Adrenal gland (tissue), 12 donors: ENCODE measurements around the gene SLC10A1. TPM values are rescaled to one million over a fixed set of nuclear protein-coding genes. Genes with fewer than 3 reads are reported as not detected.

Source experiments
- DNase-seq, 7 donors: peaks; one replicate each; pipeline ENCODE4 v3.0.0-alpha.2; 2019 to 2020
- H3K27ac ChIP-seq, 5 donors: fragments of 200-600 bp; sonication (generic) in 4 of 5; 1 replicate in 3 of 5; 2 replicates in 2 of 5; pipeline versions ENCODE4 v1.5.1 to v1.8.0; 2016 to 2020; ENCODE audit warnings: mild to moderate bottlenecking in 1 of 5
- H3K27me3 ChIP-seq: fragments of 200-600 bp; 2 replicates; pipeline ENCODE4 v1.8.0; 2021
- H3K36me3 ChIP-seq, 2 donors: fragments of 200-600 bp; replicated peaks in 1 of 2; 1 replicate in 1 of 2; 2 replicates in 1 of 2; pipeline versions ENCODE4 v1.5.1 to v1.8.0; 2018 to 2022
- H3K4me1 ChIP-seq, 2 donors: fragments of 200-600 bp; replicated peaks in 1 of 2; 1 replicate in 1 of 2; 2 replicates in 1 of 2; pipeline versions ENCODE4 v1.5.1 to v1.8.0; 2018 to 2021
- H3K4me3 ChIP-seq, 4 donors: fragments of 200-600 bp; sonication (generic) in 3 of 4; one replicate each; pipeline ENCODE4 v1.5.1; 2016 to 2018
- H3K9me3 ChIP-seq, 3 donors: fragments of 200-600 bp; sonication (generic) in 1 of 3; replicated peaks in 1 of 3; 1 replicate in 2 of 3; 2 replicates in 1 of 3; pipeline versions ENCODE4 v1.5.1 to v1.8.0; 2016 to 2021
- CTCF ChIP-seq, 6 experiments: fragments of 450-650 bp in 4 of 6; fragments of 200-600 bp in 2 of 6; sonication (generic) in 1 of 6; IDR thresholded peaks; 1 replicate in 5 of 6; 2 replicates in 1 of 6; pipeline versions ENCODE4 v1.5.1 to v1.8.0; 2016 to 2021; ENCODE audit warnings: antibody characterized with exemption in 6 of 6, mild to moderate bottlenecking in 2 of 6, moderate library complexity in 1 of 6
- POLR2A ChIP-seq, 2 donors: fragments of 450-650 bp; IDR thresholded peaks; one replicate each; pipeline ENCODE4 v1.6.1; 2017; ENCODE audit warnings: antibody characterized with exemption in 2 of 2, mild to moderate bottlenecking in 2 of 2, moderate library complexity in 1 of 2
- WGBS, 4 donors: extraction: QIAGEN DNeasy Blood & Tissue Kit in 2 of 4; methylation state at CpG; one replicate each; pipeline versions ENCODE4 v1.1.5 to v1.1.7; 2013 to 2017; 5-methylcytosine and 5-hydroxymethylcytosine counted together
- intact Hi-C, 2 donors: fragments of 100-400 bp; cut with DNase I; formaldehyde crosslinking; loops; one replicate each; pipeline versions ENCODE4 v1.14.1 to v1.15.0; 2022 to 2023
- polyA plus RNA-seq, 3 donors: library from polyadenylated mRNA; stranded (reverse); fragments of 200-250 nt in 2 of 3; fragments of 350-450 nt in 1 of 3; fragmentation: Illumina TruSeq in 1 of 3; extraction: RNeasy Lipid Tissue Mini Kit (QIAGEN cat#74804) in 1 of 3; gene quantifications; one replicate each; pipeline ENCODE4 v1.2.3, GENCODE V29; 2013 to 2014
- total RNA-seq, 9 donors: library from RNA; depleted of rRNA in 4 of 9; stranded (reverse); fragments of >200 nt in 4 of 9; fragments of 120-200 nt in 1 of 9; fragmentation: NEBNext Ultra II Directional in 1 of 9; extraction: Animal tissue kit (Norgen Biotek cat#: 25700) in 1 of 9; gene quantifications; one replicate each; pipeline versions ENCODE4 v1.1.0 to v1.2.4, GENCODE V29; 2013 to 2023
- donor health status: healthy with polysubstance abuse.
- donor health status: Bipolar disorder and iron deficiency.
- donor health status: DM: yes; HTN: yes; CAD: no.
- donor health status: DM: no; HTN: no; CAD: no.
- donor health status: DM: no; HTN: no; CAD: no.
- donor health status: DM: yes; HTN: yes; CAD: no.

Gene SLC10A1
- total and polyA plus RNA-seq, 12 donors = not detected

GRCh38 chr14:69828879-69829278, 31.8 kb upstream of the SLC10A1 start:
- no peak for DNase-seq
- Histone ChIP-seq H3K4me3 (no peak overlapping the region), H3K4me1 (no peaks in the 10 kb centered on the region), H3K27ac (no peak overlapping the region), H3K36me3 (no peaks in the 10 kb centered on the region), H3K27me3 (no peaks in the 10 kb centered on the region), H3K9me3 (no peaks in the 10 kb centered on the region)
- WGBS, 4 donors = 76 to 89% (median 80%) methylated on average over 4 of the region's 4 CpGs
- intact Hi-C loops = loop anchor here in 1 of 2 donors (10.0 kb wide), 1 partner anchor 776 kb away; the partner anchor contains the start of gene MED6
- no peak for TF ChIP-seq POLR2A (IDR thresholded peaks at IDR 0.05)
- TF ChIP-seq CTCF (IDR thresholded peaks at IDR 0.05) = no peak

- intact Hi-C loops = loop anchor here in 1 of 2 donors (10.0 kb wide), 1 partner anchor 776 kb away; the partner anchor contains the start of gene MED6
- Histone ChIP-seq H3K4me3 (no peak overlapping the region), H3K27me3 (no peaks in the 10 kb centered on the region), H3K27ac (no peak overlapping the region), H3K36me3 (no peaks in the 10 kb centered on the region), H3K9me3 (no peaks in the 10 kb centered on the region), H3K4me1 (no peaks in the 10 kb centered on the region)
- no peak for DNase-seq
- TF ChIP-seq POLR2A (IDR thresholded peaks at IDR 0.05) (no peak), CTCF (IDR thresholded peaks at IDR 0.05) (no peak)
- 80 to 89% (median 82%) methylated on average over 3 of the region's 3 CpGs for WGBS, 4 donors
Observed at GRCh38 chr14:69828354-69828753, 31.3 kb upstream of the SLC10A1 start.

- Histone ChIP-seq H3K9me3 (no peaks in the 10 kb centered on the region), H3K4me1 (no peaks in the 10 kb centered on the region), H3K36me3 (no peaks in the 10 kb centered on the region), H3K4me3 (no peak overlapping the region), H3K27me3 (no peaks in the 10 kb centered on the region), H3K27ac (no peak overlapping the region)
- intact Hi-C loops = loop anchor here in 1 of 2 donors (10.0 kb wide), 1 partner anchor 777 kb away; the partner anchor contains the start of gene MED6
- WGBS, 4 donors = 54 to 62% (median 59%) methylated on average over 4 of the region's 4 CpGs
- DNase-seq = no peak
- TF ChIP-seq POLR2A (IDR thresholded peaks at IDR 0.05) = no peak
- no peak for TF ChIP-seq CTCF (IDR thresholded peaks at IDR 0.05)
Observed at GRCh38 chr14:69827560-69827959, 30.5 kb upstream of the SLC10A1 start.

GRCh38 chr14:69822456-69822855, 25.4 kb upstream of the SLC10A1 start:
- Histone ChIP-seq H3K27me3 (peaks cover 12% of the 10 kb centered on the region), H3K27ac (no peak overlapping the region), H3K36me3 (no peaks in the 10 kb centered on the region), H3K4me1 (no peaks in the 10 kb centered on the region), H3K4me3 (no peak overlapping the region), H3K9me3 (no peaks in the 10 kb centered on the region)
- DNase-seq = no peak
- TF ChIP-seq POLR2A (IDR thresholded peaks at IDR 0.05) = no peak
- TF ChIP-seq CTCF (IDR thresholded peaks at IDR 0.05) = no peak
- 66 to 73% (median 69%) methylated on average over 6 of the region's 6 CpGs for WGBS, 4 donors
- intact Hi-C loops = loop anchor here in 1 of 2 donors (10.0 kb wide), 1 partner anchor 782 kb away; the partner anchor contains the start of gene MED6
